MCF 10A (cell line): Measurements from ENCODE around the gene LRRC3. TPM values are rescaled to one million over a fixed set of nuclear protein-coding genes. Genes with fewer than 3 reads are reported as not detected.

Experiments used
- BruUV-seq: library from RNA; stranded (reverse); fragments of 400-500 nt; replicated peaks from 2 replicates; lab custom pipeline; 2021; lab: Mats Ljungman, UMichigan
- CTCF ChIA-PET: fragments of 300-600 bp; sonication (Branson Sonifier 250); formaldehyde crosslinking; extraction: SDS; loops from one replicate; lab custom pipeline; 2021; ENCODE audit warnings: antibody characterized with exemption, inconsistent platforms; lab: Yijun Ruan, JAX
- POLR2A ChIA-PET: fragments of 300-600, 350-650 bp; sonication (Branson Sonifier 250); formaldehyde crosslinking; extraction: SDS; loops from one replicate; lab custom pipeline; 2020; ENCODE audit warnings: antibody characterized with exemption, inconsistent platforms; lab: Yijun Ruan, JAX
- DNase-seq: peaks from one replicate; pipeline ENCODE4 v3.0.0-alpha.2; 2018; ENCODE audit not compliant: unreplicated experiment
- H3K27ac Mint-ChIP-seq: one replicate; pipeline ENCODE4 v1.8.0; 2022; ENCODE audit warnings: mild to moderate bottlenecking, low read depth, mixed read lengths; ENCODE audit not compliant: unreplicated experiment
- H3K27me3 Mint-ChIP-seq: one replicate; pipeline ENCODE4 v1.8.0; 2022; ENCODE audit warnings: mixed read lengths; ENCODE audit not compliant: insufficient read depth, unreplicated experiment
- H3K36me3 Mint-ChIP-seq: one replicate; pipeline ENCODE4 v1.8.0; 2022; ENCODE audit warnings: mild to moderate bottlenecking, moderate library complexity, mixed read lengths; ENCODE audit not compliant: insufficient read depth, unreplicated experiment
- H3K4me1 Mint-ChIP-seq: one replicate; pipeline ENCODE4 v1.8.0; 2022; ENCODE audit warnings: mixed read lengths; ENCODE audit not compliant: insufficient read depth, unreplicated experiment
- H3K4me3 Mint-ChIP-seq: one replicate; pipeline ENCODE4 v1.8.0; 2022; ENCODE audit warnings: mild to moderate bottlenecking, moderate library complexity, mixed read lengths; ENCODE audit not compliant: unreplicated experiment
- H3K9me3 Mint-ChIP-seq: one replicate; pipeline ENCODE4 v1.8.0; 2022; ENCODE audit warnings: mixed read lengths; ENCODE audit not compliant: unreplicated experiment
- intact Hi-C: fragments of 100-400 bp; cut with micrococcal nuclease; formaldehyde crosslinking; loops from 2 replicates; pipeline ENCODE4 v1.14.1; 2022
- total RNA-seq: library from RNA; stranded (reverse); gene quantifications from 2 replicates; pipeline ENCODE4 v1.2.3, GENCODE V29; 2022
- TF ChIP-seq, protein P1 (sequence below): fragments of 200-600 bp; IDR thresholded peaks from one replicate; pipeline ENCODE4 v1.8.0; 2022; ENCODE audit warnings: antibody characterized with exemption, mild to moderate bottlenecking; ENCODE audit not compliant: unreplicated experiment

Gene LRRC3
- total RNA-seq, 1 experiment from 2014 or later, result not detected

DNA sequence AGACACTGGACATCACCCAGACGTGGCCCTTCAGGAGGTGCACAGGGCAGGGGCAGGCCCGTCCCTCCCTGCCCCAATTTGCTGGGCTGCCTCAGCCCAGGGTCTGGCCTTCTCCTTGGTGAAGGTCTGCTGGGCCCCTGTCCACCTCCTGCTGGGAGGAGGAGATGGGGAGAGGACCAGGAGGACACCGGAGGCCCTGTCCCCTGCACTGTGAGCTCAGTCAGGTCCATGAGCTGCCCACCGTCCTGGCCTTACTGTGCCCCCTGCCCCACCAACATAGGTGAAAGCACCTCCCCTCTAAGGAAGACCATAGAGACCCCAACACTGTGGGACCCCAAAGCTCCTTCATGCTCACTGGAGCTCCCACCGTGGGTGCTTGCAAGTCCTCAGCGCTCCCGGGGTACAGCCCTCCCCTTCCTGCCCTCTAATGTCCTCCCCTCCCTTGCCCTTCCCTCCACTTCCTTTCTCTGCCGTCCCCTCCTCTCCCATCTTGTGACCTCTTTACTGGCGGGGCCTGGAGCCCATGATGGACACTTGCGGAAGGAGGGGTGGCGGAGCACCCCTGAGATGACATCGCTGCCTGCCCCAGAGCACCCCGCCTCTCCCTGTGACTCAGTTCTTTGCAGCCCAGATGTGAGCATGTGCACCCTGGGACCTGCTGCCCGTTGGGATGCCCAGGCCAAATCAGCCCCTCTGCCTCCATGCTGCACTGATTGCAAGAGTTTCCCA, 4.6 kb downstream of the LRRC3 start:
- Mint-ChIP-seq H3K9me3 (no peaks in the 10 kb centered on the region), H3K27me3 (no peaks in the 10 kb centered on the region), H3K4me3 (no peak overlapping the region), H3K27ac (no peak overlapping the region), H3K36me3 (no peaks in the 10 kb centered on the region), H3K4me1 (no peaks in the 10 kb centered on the region)
- intact Hi-C loops, result no loop called here
- TF ChIP-seq, protein P1, sequence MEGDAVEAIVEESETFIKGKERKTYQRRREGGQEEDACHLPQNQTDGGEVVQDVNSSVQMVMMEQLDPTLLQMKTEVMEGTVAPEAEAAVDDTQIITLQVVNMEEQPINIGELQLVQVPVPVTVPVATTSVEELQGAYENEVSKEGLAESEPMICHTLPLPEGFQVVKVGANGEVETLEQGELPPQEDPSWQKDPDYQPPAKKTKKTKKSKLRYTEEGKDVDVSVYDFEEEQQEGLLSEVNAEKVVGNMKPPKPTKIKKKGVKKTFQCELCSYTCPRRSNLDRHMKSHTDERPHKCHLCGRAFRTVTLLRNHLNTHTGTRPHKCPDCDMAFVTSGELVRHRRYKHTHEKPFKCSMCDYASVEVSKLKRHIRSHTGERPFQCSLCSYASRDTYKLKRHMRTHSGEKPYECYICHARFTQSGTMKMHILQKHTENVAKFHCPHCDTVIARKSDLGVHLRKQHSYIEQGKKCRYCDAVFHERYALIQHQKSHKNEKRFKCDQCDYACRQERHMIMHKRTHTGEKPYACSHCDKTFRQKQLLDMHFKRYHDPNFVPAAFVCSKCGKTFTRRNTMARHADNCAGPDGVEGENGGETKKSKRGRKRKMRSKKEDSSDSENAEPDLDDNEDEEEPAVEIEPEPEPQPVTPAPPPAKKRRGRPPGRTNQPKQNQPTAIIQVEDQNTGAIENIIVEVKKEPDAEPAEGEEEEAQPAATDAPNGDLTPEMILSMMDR, result no peak
- ChIA-PET POLR2A (no interaction called here), CTCF (no interaction called here)
- no peak for DNase-seq
- no TSS peak for BruUV-seq

DNA sequence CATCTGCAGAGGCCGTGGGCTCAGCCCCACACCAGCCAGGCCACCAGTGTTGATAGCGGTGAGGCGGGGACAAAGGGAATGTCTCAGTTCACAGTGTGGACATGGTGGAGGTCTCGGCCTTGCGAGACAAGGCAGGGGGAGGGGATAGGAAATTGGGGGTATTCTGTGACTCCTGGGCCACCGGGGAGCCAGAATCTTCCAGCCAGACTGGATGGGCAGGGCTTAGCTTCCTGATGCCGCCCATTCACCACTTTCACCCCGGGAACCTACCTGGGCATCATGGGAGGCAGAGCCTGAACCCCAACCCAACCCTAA, 5.1 kb downstream of the LRRC3 start:
- ChIA-PET CTCF (no interaction called here), POLR2A (no interaction called here)
- intact Hi-C loops, result no loop called here
- Mint-ChIP-seq H3K27ac (no peak overlapping the region), H3K4me1 (no peaks in the 10 kb centered on the region), H3K4me3 (no peak overlapping the region), H3K9me3 (peaks cover under 1% of the 10 kb centered on the region), H3K36me3 (no peaks in the 10 kb centered on the region), H3K27me3 (no peaks in the 10 kb centered on the region)
- TF ChIP-seq, protein P1, result no peak
- no peak for DNase-seq
- BruUV-seq, result no TSS peak

DNA sequence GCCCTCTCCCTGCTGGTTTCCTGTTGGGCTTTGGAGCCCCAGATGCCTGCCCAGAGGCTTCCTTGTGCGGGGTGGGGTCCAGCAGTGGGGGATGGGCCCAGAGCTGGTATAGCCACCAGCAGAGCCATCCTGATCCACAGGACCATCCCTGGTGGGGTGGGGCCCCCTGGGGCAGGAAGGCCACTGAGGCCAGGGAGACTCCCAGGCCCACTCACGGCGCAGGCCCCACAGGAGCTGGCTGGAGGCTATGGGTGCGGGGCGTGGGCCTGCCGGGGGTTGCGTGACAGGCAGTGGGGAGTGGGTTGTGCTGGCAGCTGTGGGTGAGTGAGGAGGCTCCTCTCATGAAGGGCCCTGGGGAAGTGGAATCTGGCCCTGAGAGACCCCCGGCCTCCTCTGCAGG, 5.7 kb downstream of the LRRC3 start:
- H3K27me3 Mint-ChIP-seq, result no peaks in the 10 kb centered on the region
- H3K4me3 Mint-ChIP-seq, result no peak overlapping the region
- no TSS peak for BruUV-seq
- POLR2A ChIA-PET, result no interaction called here
- TF ChIP-seq, protein P1, result no peak
- intact Hi-C loops, result no loop called here
- H3K36me3 Mint-ChIP-seq, result no peaks in the 10 kb centered on the region
- H3K9me3 Mint-ChIP-seq, result peaks cover 6% of the 10 kb centered on the region
- no peaks in the 10 kb centered on the region for H3K4me1 Mint-ChIP-seq
- no peak for DNase-seq
- CTCF ChIA-PET, result no interaction called here
- no peak overlapping the region for H3K27ac Mint-ChIP-seq

DNA sequence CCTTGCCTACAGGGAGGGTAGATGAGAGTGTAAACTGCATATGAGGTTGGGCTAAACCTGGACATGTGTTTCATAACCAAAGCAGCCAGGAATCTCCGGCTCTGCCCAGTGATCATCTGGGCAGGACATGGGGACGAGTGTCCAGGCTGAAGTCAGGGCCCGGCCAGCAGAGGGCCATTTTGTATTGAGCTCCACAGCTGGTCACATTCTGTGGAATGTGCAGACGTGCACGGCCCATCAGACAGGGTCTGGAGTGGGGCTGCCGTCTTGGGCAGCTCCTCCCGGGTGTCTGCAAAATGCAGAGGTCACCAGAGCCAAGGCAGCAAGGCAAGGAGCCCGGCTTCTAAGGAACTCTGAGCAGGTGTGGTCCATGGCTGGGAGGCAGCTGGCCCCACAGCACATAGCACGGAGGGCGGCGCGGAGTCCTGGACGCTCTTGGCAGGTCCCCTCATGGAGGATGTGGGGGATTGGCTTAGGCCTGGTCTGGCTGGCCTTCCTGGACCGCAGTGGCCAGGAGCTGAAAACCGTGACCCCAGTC, 6.2 kb downstream of the LRRC3 start:
- no peak overlapping the region for H3K27ac Mint-ChIP-seq
- BruUV-seq, result no TSS peak
- CTCF ChIA-PET, result no interaction called here
- intact Hi-C loops, result no loop called here
- DNase-seq, result no peak
- H3K36me3 Mint-ChIP-seq, result no peaks in the 10 kb centered on the region
- no peak overlapping the region for H3K4me3 Mint-ChIP-seq
- no peaks in the 10 kb centered on the region for H3K4me1 Mint-ChIP-seq
- H3K9me3 Mint-ChIP-seq, result peaks cover 10% of the 10 kb centered on the region
- POLR2A ChIA-PET, result no interaction called here
- H3K27me3 Mint-ChIP-seq, result no peaks in the 10 kb centered on the region
- TF ChIP-seq, protein P1, result no peak
